IPS-NIHi11 (cell line): ENCODE results near the gene P2RX3.
"Not testable (repeated sequence)": the region's sequence is repeated elsewhere in the genome, so short reads cannot be mapped to it uniquely, and the experiment has no call there.

Experiments
- DNase-seq: peaks from one replicate; pipeline ENCODE4 v3.0.0; 2012; ENCODE audit warnings: mixed read lengths, low spot score

The P2RX3 gene

DNA sequence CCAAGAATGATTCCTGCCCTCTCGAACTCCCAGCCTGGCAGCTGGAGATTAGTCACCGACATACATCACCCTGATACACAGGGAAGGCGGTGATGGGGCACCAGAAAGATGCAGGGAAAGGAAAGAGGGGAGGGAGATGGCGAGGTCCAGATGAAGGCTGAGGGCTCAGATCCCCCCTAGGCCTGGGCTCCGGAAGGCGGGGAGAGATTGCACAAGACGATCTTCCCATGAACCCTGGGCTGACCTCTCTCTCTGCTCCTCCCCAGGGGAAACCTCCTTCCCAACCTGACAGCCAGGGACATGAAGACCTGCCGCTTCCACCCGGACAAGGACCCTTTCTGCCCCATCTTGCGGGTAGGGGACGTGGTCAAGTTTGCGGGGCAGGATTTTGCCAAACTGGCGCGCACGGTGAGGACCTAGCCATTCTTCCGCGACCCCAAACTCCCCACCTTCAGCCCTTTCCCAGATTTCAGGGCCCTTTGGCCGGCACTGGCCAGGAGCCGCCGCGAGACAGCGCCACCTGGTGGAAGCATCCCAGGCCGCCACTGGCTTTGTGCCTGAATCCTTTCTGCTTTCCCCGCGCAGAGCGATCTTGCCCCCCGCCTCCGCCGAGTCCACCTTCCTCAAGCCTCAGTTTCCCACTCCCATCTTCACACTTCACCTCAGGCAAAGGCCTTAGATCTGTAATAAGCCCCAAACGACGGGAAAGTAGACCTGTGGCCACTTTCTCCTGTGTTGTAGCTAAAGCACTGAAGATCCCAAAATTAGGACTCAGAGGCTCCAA, 11.5 kb downstream of the P2RX3 start:
- DNase-seq: peak; percentile 84

- DNase-seq: no peak
These were observed 14.9 kb downstream of the P2RX3 start for GRCh38 chr11:57353036-57353435.

DNA sequence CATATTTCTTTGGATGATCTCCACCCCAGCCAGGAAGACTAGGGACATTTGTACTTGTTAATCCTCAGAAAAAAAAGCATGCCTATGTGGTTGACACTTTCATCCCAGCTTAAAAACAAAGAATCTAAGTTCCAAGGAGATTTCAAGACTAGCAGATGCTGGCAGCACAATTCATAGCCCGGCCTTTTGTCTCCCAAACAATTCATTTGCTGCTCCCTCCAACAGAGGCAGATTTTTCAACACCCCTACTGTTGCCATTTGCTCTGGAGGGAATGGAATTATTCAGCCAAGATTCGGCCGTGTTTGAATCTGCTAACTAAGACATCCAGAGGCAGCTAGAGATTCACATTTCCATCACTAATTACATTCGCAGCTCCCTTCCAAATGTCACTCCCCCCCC, 15.3 kb downstream of the P2RX3 start:
- no peak for DNase-seq

- DNase-seq: no peak
These were observed 15.7 kb downstream of the P2RX3 start for GRCh38 chr11:57353852-57354251.

DNA sequence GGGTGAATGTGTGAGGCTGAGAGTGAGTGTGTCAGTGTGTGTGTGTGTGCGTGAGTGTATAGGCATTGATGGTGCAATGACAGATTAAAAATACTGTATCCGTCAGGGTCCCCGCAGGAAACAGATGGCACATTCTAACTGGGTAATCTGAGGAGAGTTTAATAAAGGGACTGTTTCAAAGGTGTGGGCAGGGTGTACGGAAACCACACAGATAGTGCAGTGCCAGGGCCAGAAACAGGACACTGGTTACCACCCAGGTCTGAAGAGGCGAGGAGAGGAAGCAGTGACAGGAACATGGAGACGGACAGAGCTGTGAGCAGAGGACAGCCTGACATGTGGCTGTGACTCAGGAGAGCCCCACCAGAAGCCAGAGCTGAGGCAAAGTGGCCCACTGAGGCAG, 16.5 kb downstream of the P2RX3 start:
- no peak for DNase-seq

- DNase-seq: no peak
These were observed 18.1 kb downstream of the P2RX3 start for GRCh38 chr11:57356268-57356667.

- DNase-seq: no peak
These were observed 19.2 kb downstream of the P2RX3 start for GRCh38 chr11:57357310-57357709.

GRCh38 chr11:57357856-57358255, 19.7 kb downstream of the P2RX3 start:
- DNase-seq: no peak

DNA sequence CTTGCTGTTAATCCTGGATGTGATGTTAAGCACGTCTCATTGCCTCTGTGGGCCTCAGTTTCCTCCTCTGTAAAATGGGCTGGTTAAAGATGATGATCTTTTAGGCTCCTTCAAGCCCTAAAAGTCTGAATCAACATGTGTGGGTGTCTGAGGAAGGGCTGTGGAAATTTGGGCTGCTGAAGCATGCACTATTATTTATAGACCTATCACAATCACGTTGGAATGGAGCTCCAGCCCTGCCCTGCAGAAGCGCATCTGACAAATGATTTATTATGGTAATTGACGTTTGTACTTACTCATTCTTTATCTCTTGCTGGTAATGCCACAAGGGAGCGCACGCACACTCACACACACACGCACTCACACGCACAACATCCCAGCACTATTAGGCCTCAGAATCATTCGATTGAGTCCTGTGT, 20.4 kb downstream of the P2RX3 start:
- no peak for DNase-seq

- DNase-seq: no peak
These were observed 20.8 kb downstream of the P2RX3 start for GRCh38 chr11:57358991-57359390.

- no peak for DNase-seq
These were observed 21.2 kb downstream of the P2RX3 start for GRCh38 chr11:57359396-57359795.

- no peak for DNase-seq
These were observed 21.9 kb downstream of the P2RX3 start for GRCh38 chr11:57359896-57360690.

DNA sequence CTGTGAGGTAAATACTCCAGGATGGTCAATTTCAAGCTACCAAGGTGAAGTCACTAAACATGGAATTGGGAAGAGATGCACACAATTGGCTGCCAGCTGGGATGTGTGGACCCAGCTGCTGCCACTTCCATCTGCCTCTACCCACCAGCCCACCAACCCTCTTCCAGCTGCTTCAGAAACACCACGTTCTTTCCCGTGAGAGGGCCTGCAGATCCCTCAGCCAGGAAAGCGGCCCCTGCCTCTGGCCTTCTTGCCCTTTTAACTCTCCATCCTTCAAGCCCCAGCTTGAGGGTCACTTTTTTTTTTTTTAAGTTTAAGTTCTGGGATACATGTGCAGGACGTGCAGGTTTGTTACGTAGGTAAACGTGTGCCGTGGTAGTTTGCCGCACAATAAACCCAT, 22.8 kb downstream of the P2RX3 start:
- DNase-seq: no peak

GRCh38 chr11:57361420-57361819, 23.3 kb downstream of the P2RX3 start:
- DNase-seq: not testable (repeated sequence)

DNA sequence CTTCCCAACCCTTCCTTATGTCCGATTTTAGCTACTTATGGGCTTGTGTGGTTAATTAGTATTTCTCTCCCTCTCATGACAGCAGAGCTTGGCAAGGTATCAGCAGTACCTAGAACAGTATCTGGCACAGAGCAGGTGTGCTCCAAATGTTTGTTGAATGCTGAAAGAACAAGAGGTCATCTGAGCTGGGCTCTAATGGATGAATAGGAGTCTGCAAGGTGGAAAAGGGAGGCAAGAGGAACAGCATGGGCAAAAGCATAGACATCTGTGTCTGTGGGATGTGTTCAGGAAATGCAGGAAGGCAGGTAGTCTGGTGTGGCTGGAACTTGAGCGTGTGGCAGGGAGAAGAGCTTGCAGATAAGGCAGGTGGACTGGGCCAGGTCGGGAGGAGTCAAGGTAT, 23.8 kb downstream of the P2RX3 start:
- no peak for DNase-seq

GRCh38 chr11:57363131-57364080, 25.3 kb downstream of the P2RX3 start:
- DNase-seq: no peak

- DNase-seq: peak; percentile 39
These were observed 26.9 kb downstream of the P2RX3 start for GRCh38 chr11:57364851-57365660.

DNA sequence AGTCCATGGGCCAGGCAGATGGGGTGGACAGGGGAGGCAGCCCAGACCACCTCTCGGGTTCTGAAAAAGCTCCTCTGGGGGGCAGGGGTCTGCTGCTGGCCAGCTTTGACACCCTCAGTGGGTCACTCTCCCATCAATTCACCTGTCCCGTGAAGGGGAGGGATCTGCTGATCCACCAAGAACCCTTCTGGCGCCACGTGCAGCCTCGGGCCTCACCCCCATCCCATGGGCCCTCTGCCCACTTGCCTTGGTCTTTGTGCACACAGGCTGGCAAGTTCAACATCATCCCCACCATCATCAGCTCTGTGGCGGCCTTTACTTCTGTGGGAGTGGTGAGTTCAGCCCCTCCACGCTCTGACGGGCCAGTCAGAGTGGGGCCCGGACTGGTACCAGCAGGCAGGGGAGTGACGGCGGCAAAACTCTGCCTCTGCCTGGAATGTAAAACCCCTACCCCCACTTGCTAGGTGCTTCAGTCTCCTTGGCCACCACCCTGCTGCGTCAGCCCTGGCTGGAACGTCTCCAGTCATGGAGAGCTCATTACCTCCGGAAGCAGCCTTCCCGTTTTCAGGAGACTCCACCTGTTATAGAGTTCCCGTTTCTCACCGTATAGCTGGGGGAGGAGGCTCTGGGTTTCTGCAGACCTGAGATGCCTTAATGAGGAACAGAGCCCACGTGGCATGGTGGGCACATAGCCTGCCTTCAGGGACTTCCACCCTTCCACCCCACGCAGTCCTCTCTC, 30.1 kb downstream of the P2RX3 start:
- DNase-seq: no peak

DNA sequence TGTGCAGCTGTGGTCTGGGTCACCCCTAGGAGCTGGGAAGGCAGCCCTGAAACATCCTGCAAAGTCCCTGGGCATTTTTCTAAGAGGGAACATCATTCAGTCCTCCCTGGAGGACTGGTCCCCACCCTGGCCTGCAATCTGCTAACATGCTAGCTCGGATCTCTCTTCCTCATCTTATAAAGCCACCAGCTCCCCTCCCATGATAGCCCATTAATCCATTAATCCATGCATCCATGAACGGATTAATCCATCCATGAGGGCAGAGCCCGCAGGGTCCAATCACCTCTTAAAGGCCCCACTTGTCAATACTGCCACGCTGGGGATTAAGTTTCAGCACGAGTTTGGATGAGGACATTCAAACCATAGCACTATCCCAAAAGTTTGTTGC, 30.7 kb downstream of the P2RX3 start:
- DNase-seq: no peak

DNA sequence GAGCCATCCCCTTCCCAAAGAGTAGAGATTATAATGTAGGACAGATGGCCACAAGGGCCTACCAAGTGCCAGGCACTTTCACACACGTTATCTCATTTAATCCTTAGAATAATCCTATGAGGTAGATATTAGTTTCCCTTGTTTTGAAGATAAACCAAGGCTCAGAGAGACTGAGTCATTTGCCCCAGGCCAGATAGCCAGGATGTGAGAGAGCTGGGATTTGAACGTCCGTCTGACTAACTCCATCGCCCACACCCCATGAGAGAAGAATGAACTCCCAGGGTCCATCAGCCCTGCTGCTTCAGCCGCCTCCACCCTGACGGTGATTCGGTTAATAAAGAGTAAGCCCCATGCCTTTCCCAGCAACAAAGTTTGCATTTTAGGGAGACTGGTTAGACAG, 32.1 kb downstream of the P2RX3 start:
- DNase-seq: no peak

DNA sequence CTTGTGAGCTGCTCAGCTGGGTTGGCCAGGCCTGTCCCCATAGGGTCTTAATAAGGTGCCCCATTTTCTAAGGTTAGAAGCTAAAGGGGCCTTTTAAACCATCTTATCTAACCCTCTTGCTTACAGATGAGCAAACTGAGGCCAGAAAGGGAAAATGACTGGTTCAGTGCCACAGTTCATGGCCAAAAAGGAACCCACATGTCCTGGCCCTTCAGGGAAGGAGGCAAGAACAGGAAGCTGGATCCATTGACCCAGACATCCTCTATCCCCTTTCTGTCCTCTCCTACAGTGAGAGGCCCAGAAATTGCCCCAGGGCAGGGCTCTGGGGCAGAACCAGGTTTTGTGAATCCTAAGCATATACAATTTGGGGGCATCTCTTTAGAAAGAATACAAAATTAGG, 32.8 kb downstream of the P2RX3 start:
- DNase-seq: no peak
